GM19193 (cell line): Measurements from ENCODE around the gene PHGDH.

Source experiments
- POLR2A ChIP-seq: IDR thresholded peaks from 4 replicates; pipeline ENCODE4 v1.6.1; 2011; ENCODE audit not compliant: insufficient read depth, insufficient read length; ENCODE audit errors: extremely low read depth

Gene PHGDH

DNA sequence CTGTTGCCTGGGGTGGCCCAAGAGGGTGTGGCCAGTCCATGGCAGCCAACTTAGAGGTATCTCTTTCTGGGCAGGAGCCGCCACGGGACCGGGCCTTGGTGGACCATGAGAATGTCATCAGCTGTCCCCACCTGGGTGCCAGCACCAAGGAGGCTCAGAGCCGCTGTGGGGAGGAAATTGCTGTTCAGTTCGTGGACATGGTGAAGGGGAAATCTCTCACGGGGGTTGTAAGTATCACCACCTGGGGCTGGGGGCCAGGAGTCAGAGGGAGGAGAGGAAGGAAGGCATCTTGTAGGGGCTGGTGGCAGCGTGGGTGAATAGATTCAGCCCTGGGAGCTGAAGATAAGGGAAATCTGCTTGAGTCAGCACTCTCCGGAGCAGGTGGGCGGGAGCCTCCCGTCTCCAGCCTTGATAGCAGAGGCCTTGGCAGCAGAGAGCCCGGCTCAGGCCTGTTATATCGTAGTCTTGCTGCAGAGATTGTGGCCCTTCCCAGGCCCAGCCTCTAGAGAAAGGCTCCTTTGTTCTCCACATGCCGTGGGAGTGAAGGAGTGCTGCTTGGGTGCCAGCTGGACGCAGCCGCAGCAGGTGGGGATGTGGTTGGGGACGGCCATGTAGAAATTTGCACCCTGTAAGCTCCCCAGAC, 25.4 kb downstream of the PHGDH start:
- no peak for TF ChIP-seq POLR2A

DNA sequence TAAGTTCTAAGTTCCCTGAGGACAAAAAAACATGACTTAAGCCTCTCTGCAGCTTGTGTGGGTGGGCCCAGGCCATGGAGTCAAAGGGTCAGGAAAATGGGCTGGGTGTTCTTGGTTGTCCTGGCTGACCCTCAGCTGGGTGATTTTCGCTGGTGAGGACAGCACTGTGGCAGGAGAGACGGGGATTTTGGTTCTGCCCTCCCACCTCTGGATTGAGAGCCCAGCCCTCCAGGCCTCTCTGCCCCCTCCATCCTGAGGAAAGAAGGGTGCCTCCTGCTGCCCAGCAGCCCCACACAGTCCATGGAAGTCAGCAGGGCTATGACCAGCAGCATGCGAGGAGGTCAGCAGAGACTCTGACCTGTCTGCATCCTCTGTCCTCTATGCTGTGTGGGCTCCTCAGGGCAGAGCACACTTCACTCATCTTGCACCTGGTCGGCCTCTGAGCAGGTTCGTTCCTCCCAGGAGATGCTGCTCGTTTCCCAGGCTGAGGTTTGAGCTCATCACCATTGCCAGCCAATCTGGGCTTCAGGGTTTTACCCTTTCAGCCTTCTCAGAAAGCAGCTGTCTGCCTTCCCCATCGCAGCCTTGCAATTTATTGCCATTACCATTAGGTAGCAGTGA, 26.5 kb downstream of the PHGDH start:
- no peak for TF ChIP-seq POLR2A

DNA sequence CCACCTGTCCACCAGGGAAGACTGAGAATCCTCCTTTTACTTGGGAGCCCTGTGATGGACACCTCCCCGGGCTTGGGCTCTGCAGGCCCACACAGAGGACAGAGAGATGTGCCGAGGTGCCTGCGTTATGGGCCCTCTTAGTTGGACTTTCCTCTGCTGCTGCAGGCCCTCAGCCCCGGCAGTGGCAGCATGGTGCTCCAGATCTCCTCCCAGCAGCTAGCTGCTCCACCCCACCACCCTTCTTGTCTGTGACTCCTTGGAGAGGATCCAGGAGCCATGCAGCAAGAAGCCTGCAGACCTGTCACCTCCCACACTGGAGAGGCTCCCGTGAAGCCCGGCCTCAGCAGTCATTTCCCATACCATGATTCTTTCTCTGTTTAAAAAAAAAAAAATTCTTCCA, 27.4 kb downstream of the PHGDH start:
- TF ChIP-seq POLR2A: no peak

GRCh38 chr1:119740261-119740660, 28.5 kb downstream of the PHGDH start:
- TF ChIP-seq POLR2A: no peak

DNA sequence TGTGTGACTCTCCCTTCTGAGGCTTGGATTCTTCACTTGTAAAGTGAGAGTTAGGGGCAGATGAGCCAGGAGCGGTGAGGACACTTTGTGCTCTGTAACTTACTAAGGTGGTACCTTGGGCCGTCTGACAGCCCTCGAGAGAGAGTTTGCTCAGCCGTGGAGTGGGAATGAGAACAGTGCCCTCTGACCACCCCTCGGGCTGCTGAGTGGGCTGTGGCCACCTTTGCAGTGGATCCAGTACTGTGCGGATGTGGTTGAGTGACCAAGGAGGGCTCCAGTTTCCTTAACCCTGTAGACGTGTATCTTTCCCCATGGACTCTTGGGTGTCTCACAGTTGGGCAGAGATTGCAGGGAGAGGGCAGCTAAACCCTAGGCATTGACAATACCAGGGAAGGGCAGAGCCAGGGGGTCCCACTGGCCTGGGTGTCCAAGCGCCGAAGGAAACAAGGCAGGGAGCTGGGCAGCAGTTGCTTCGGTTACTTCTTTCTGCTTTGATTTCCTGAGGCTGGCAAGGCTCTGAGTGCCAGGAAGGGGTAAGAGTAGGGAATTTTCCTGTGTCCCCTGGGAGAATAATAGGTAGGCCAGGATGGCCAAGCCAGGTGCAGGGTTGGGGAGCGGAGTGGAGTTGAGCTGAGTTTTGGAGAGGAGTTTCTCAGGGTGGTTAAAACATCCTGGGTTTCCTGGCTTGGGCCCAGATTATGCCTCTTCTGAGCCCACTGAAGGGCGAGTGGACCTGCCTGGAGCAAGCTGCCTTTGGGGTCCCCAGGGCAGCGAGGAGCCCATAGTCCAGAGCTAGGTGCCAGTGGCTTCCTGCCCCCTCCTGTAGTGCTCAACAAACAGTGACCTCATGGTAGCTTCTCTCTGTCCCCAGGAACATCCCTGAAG, 29.4 kb downstream of the PHGDH start:
- TF ChIP-seq POLR2A: no peak

DNA sequence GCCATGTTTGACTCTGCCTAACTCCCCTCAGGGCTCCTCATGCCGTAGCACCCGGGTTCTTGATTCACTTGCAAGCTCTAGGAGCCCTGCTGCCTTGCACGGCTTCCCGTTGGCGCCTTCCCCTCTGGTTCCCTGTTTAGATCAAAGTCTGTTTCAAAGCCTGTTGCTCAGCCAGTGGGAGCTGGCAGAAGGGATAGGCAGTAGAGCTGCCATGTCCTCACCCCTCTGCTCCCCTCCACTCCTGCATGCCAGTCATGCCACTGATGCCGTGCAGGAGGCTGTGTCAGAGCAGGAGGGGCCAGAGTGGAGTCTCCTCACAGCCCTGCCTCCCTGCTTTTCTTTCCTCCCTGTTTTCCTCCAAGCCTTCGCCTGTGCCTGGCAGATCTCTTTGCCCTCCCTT, 30.5 kb downstream of the PHGDH start:
- TF ChIP-seq POLR2A: no peak

DNA sequence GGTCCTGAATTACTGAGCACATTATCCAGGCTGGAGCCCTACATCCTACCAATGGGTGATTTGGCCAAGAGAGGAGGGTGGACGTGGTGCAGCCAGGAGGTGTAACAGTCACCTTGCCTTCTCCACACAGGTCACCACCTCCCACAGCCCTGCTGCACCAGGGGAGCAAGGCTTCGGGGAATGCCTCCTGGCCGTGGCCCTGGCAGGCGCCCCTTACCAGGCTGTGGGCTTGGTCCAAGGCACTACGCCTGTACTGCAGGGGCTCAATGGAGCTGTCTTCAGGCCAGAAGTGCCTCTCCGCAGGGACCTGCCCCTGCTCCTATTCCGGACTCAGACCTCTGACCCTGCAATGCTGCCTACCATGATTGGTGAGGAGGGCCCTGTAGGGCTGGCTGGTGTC, 30.9 kb downstream of the PHGDH start:
- no peak for TF ChIP-seq POLR2A

GRCh38 chr1:119743308-119743707, 31.6 kb downstream of the PHGDH start:
- TF ChIP-seq POLR2A: no peak

DNA sequence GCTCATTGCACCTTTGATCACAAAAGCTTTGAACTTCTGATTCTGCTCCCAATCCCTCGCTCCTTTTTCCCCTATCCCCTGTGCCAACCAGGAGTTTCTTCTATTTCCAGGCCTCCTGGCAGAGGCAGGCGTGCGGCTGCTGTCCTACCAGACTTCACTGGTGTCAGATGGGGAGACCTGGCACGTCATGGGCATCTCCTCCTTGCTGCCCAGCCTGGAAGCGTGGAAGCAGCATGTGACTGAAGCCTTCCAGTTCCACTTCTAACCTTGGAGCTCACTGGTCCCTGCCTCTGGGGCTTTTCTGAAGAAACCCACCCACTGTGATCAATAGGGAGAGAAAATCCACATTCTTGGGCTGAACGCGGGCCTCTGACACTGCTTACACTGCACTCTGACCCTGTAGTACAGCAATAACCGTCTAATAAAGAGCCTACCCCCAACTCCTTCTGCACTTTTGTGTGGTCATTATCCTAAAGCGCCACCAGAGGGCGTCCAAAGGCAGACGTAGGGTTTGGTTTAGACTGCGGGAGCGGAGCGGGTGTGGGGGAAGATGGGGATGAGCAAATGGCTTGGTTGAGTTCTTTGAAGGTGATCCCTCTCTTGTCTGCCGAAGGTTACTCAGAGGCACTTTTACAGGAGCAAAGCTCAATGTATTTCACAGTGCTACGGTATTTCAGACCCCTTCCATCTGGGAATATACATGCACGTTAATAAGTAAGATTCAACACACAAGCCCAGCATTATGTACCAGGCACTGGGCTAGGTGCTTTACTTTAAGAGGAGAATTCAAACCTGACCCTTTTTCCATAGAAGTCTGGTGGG, 32.3 kb downstream of the PHGDH start:
- TF ChIP-seq POLR2A: no peak

- no peak for TF ChIP-seq POLR2A
These were observed 32.8 kb downstream of the PHGDH start for GRCh38 chr1:119744598-119744942.

GRCh38 chr1:119745034-119745433, 33.3 kb downstream of the PHGDH start:
- no peak for TF ChIP-seq POLR2A

DNA sequence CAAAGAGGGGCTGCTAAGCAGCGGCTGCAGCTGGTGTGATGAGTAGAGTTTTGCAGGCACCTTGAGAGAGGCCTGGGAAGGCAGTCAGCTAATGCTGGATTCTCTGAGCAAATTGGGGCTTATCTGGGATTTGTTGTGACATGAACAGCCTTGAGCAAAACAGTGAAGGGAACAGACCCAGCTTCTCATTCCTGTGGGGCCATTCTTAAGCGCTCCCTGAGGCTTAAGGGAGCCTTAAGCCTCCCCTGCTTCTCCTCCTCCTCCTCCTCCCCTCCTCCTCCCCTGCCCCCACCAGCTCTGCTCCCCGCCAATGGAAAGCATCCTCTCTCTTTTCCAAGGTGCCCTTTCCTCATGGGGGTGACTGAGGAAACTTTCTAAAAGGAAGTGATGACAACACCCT, 35.7 kb downstream of the PHGDH start:
- no peak for TF ChIP-seq POLR2A

GRCh38 chr1:119748040-119748439, 36.3 kb downstream of the PHGDH start:
- TF ChIP-seq POLR2A: no peak

DNA sequence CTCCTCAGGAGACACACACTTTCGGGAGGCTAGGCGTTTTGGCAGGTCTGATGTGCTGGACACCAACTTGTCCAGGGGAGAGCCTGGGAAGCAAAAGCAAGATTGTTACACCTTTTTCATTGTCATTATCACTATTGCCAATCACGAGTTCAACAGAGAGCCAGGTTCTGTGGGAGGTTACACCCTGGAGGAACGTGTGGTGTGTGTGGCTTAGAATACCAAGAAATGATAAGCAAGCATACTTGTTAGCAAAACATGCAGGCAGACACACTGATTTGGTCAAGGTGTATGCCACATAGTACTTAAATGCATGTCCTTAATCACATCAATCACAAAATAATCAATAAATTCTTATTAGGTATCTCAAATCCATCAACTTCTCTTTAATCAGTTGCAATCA, 40.9 kb downstream of the PHGDH start:
- no peak for TF ChIP-seq POLR2A

DNA sequence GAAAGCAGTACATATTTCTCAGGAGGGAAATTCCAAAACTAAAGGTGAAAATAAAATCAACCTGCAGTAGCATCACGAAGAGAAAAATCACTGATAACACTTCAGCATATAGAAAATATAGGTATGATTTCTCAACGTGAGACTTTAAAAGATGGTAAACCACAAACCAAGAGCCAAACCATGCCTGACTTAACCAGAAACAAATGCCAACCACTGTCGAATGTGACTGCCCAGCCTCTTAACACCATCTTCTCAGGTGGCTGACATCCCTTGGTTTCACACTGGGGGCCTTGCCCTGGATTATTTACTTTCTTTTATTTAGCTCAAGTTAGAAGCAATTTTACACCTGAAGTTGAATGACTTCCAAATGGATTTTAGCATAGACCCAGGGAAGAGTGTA, 46.9 kb downstream of the PHGDH start:
- no peak for TF ChIP-seq POLR2A

GRCh38 chr1:119762409-119762808, 50.7 kb downstream of the PHGDH start:
- no peak for TF ChIP-seq POLR2A

DNA sequence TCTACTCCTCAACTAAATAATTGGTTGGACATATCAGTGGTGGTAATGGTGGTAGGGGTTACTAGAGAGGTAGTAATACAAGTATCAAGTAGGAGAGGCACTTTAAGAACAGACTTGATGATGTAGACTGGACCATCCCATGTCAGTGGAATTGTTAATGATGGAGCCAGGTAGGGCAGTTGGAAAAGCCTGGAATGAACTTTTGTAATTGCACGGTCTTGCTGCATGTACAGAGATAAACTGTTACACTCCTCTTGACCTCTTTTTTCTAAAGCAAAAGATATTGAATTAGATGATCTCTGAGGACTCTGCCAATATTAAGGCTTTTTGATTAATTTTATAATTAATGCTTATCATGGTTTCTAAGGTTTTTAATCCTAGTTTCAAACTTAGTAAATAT, 51.2 kb downstream of the PHGDH start:
- TF ChIP-seq POLR2A: no peak
